Activated naive CD4-positive, alpha-beta T cell treated with anti-CD3 and anti-CD28 coated beads, Interleukin-2, amount 10 ng/mL, durations not matched to agents 7 days and 5 days (primary cell): ENCODE results near the gene PFDN1.
"Not testable (repeated sequence)": the region's sequence is repeated elsewhere in the genome, so short reads cannot be mapped to it uniquely, and the experiment has no call there.

Experiments used
- CTCF ChIA-PET: fragments of 350-600 bp; sonication (Branson Sonifier 250); formaldehyde crosslinking; loops from one replicate; lab custom pipeline; 2021; ENCODE audit warnings: antibody characterized with exemption; lab: Charles Lee
- DNase-seq: peaks from one replicate; pipeline ENCODE4 v3.0.0-alpha.2; 2020
- H3K27ac Mint-ChIP-seq: one replicate; pipeline ENCODE4 v1.8.0; 2021; ENCODE audit warnings: mild to moderate bottlenecking, moderate library complexity, mixed read lengths
- H3K27me3 Mint-ChIP-seq: one replicate; pipeline ENCODE4 v1.8.0; 2021; ENCODE audit warnings: mild to moderate bottlenecking, mixed read lengths
- H3K36me3 Mint-ChIP-seq: one replicate; pipeline ENCODE4 v1.8.0; 2021; ENCODE audit warnings: mixed read lengths
- H3K4me1 Mint-ChIP-seq: one replicate; pipeline ENCODE4 v1.8.0; 2021; ENCODE audit warnings: mixed read lengths
- H3K4me3 Mint-ChIP-seq: one replicate; pipeline ENCODE4 v1.8.0; 2021; ENCODE audit warnings: mild to moderate bottlenecking, moderate library complexity, mixed read lengths
- H3K9me3 Mint-ChIP-seq: one replicate; pipeline ENCODE4 v1.8.0; 2021; ENCODE audit warnings: mixed read lengths

PFDN1 gene

GRCh38 chr5:140213370-140213983 is 89.4 kb downstream of the PFDN1 start:
- H3K4me3 Mint-ChIP-seq = no peak overlapping the region

GRCh38 chr5:140208065-140208464 is 94.8 kb downstream of the PFDN1 start:
- CTCF ChIA-PET = no interaction called here
- no peak for DNase-seq
- Mint-ChIP-seq H3K36me3 (no peaks in the 10 kb centered on the region), H3K9me3 (no peaks in the 10 kb centered on the region), H3K27ac (no peak overlapping the region), H3K27me3 (no peaks in the 10 kb centered on the region), H3K4me1 (peaks cover 7% of the 10 kb centered on the region), H3K4me3 (no peak overlapping the region)

More at GRCh38 chr5:140213370-140213983, 89.4 kb downstream of the PFDN1 start:
- CTCF ChIA-PET = interaction anchor here (0.7 kb wide), 1 partner anchor 138 kb away, joined by 3 read pairs; no protein-coding TSS in a partner anchor
- Mint-ChIP-seq H3K9me3 (no peaks in the 10 kb centered on the region), H3K27me3 (peaks cover 3% of the 10 kb centered on the region), H3K27ac (no peak overlapping the region), H3K36me3 (no peaks in the 10 kb centered on the region), H3K4me1 (peaks cover 2% of the 10 kb centered on the region)
- DNase-seq = no peak

- no peak for DNase-seq
- no peaks in the 10 kb centered on the region for H3K36me3 Mint-ChIP-seq
- H3K27me3 Mint-ChIP-seq = no peaks in the 10 kb centered on the region
- peaks cover 7% of the 10 kb centered on the region for H3K4me1 Mint-ChIP-seq
- no peak overlapping the region for H3K27ac Mint-ChIP-seq
- H3K9me3 Mint-ChIP-seq = no peaks in the 10 kb centered on the region
- no peak overlapping the region for H3K4me3 Mint-ChIP-seq
- CTCF ChIA-PET = interaction anchor here (0.8 to 1.6 kb wide), 4 partner anchors 37 to 152 kb away, joined by 3 read pairs; partner anchors contain the start of gene SLC4A9
These were observed 95.5 kb downstream of the PFDN1 start for GRCh38 chr5:140207250-140207964.

GRCh38 chr5:140205952-140206351 is 96.9 kb downstream of the PFDN1 start:
- CTCF ChIA-PET = interaction anchor here (0.6 to 1.6 kb wide), 6 partner anchors 14 to 133 kb away, joined by 3 read pairs; no protein-coding TSS in a partner anchor
- no peak overlapping the region for H3K4me3 Mint-ChIP-seq
- peaks cover 7% of the 10 kb centered on the region for H3K4me1 Mint-ChIP-seq
- H3K27me3 Mint-ChIP-seq = no peaks in the 10 kb centered on the region
- H3K9me3 Mint-ChIP-seq = no peaks in the 10 kb centered on the region
- DNase-seq = no peak
- H3K27ac Mint-ChIP-seq = no peak overlapping the region
- H3K36me3 Mint-ChIP-seq = no peaks in the 10 kb centered on the region

GRCh38 chr5:140205216-140205615 is 97.7 kb downstream of the PFDN1 start:
- Mint-ChIP-seq H3K9me3 (no peaks in the 10 kb centered on the region), H3K27me3 (no peaks in the 10 kb centered on the region), H3K36me3 (no peaks in the 10 kb centered on the region), H3K4me1 (peaks cover 7% of the 10 kb centered on the region), H3K27ac (no peak overlapping the region), H3K4me3 (no peak overlapping the region)
- DNase-seq = no peak
- CTCF ChIA-PET = interaction anchor here (0.8 kb wide), 1 partner anchor 15 kb away, joined by 3 read pairs; no protein-coding TSS in a partner anchor

- H3K27me3 Mint-ChIP-seq = no peaks in the 10 kb centered on the region
- no peak overlapping the region for H3K4me3 Mint-ChIP-seq
- no peak overlapping the region for H3K27ac Mint-ChIP-seq
- no peaks in the 10 kb centered on the region for H3K36me3 Mint-ChIP-seq
- H3K4me1 Mint-ChIP-seq = peaks cover 5% of the 10 kb centered on the region
- no peaks in the 10 kb centered on the region for H3K9me3 Mint-ChIP-seq
- DNase-seq = no peak
- CTCF ChIA-PET = no interaction called here
These were observed 100.3 kb downstream of the PFDN1 start for GRCh38 chr5:140202610-140203009.

GRCh38 chr5:140202078-140202477 is 100.8 kb downstream of the PFDN1 start:
- no peaks in the 10 kb centered on the region for H3K9me3 Mint-ChIP-seq
- no peaks in the 10 kb centered on the region for H3K36me3 Mint-ChIP-seq
- no peaks in the 10 kb centered on the region for H3K4me1 Mint-ChIP-seq
- H3K27me3 Mint-ChIP-seq = no peaks in the 10 kb centered on the region
- H3K27ac Mint-ChIP-seq = no peak overlapping the region
- no peak overlapping the region for H3K4me3 Mint-ChIP-seq
- no peak for DNase-seq
- CTCF ChIA-PET = interaction anchor here (0.7 kb wide), 1 partner anchor 171 kb away, joined by 3 read pairs; no protein-coding TSS in a partner anchor

GRCh38 chr5:140198915-140199314 is 104.0 kb downstream of the PFDN1 start:
- H3K36me3 Mint-ChIP-seq, H3K27me3 Mint-ChIP-seq, DNase-seq, H3K27ac Mint-ChIP-seq, H3K9me3 Mint-ChIP-seq, H3K4me3 Mint-ChIP-seq, CTCF ChIA-PET, H3K4me1 Mint-ChIP-seq: not testable (repeated sequence)

- CTCF ChIA-PET = interaction anchor here (0.6 kb wide), 1 partner anchor 51 kb away, joined by 3 read pairs; no protein-coding TSS in a partner anchor
- Mint-ChIP-seq H3K36me3 (no peaks in the 10 kb centered on the region), H3K4me3 (no peak overlapping the region), H3K27me3 (no peaks in the 10 kb centered on the region), H3K27ac (no peak overlapping the region), H3K9me3 (no peaks in the 10 kb centered on the region), H3K4me1 (no peaks in the 10 kb centered on the region)
- DNase-seq = no peak
These were observed 105.9 kb downstream of the PFDN1 start for GRCh38 chr5:140197023-140197422.

GRCh38 chr5:140196115-140196814 is 106.6 kb downstream of the PFDN1 start:
- Mint-ChIP-seq H3K36me3 (no peaks in the 10 kb centered on the region), H3K9me3 (no peaks in the 10 kb centered on the region), H3K27ac (no peak overlapping the region), H3K4me3 (no peak overlapping the region), H3K27me3 (no peaks in the 10 kb centered on the region), H3K4me1 (no peaks in the 10 kb centered on the region)
- CTCF ChIA-PET = interaction anchor here (0.6 kb wide), 1 partner anchor 50 kb away, joined by 3 read pairs; no protein-coding TSS in a partner anchor
- no peak for DNase-seq
